ENCODE results near the gene GPER1.

Gene GPER1

GRCh38 chr7:1104516-1105179, 16.7 kb downstream of the GPER1 start:
- DNase-seq (ENCODE audit: low read depth) = no peak
- H3K4me3 ChIP-seq (ENCODE audit: low read depth, low read length) = no peak overlapping the region
- no peak for TF ChIP-seq CTCF (conservative IDR thresholded peaks at IDR 0.05; ENCODE audit: low read depth, low read length)

GRCh38 chr7:1105189-1105588, 17.3 kb downstream of the GPER1 start:
- no peak for TF ChIP-seq CTCF (conservative IDR thresholded peaks at IDR 0.05; ENCODE audit: low read depth, low read length)
- DNase-seq (ENCODE audit: low read depth) = no peak
- H3K4me3 ChIP-seq (ENCODE audit: low read depth, low read length) = no peak overlapping the region

GRCh38 chr7:1106063-1106792, 18.3 kb downstream of the GPER1 start:
- no peak overlapping the region for H3K4me3 ChIP-seq (ENCODE audit: low read depth, low read length)
- TF ChIP-seq CTCF (conservative IDR thresholded peaks at IDR 0.05; ENCODE audit: low read depth, low read length) = no peak
- no peak for DNase-seq (ENCODE audit: low read depth)

- DNase-seq (ENCODE audit: low read depth) = no peak
Observed at GRCh38 chr7:1106793-1107421, 19.0 kb downstream of the GPER1 start.

GRCh38 chr7:1108264-1108920, 20.5 kb downstream of the GPER1 start:
- H3K4me3 ChIP-seq (ENCODE audit: low read depth, low read length) = no peak overlapping the region
- no peak for TF ChIP-seq CTCF (conservative IDR thresholded peaks at IDR 0.05; ENCODE audit: low read depth, low read length)
- DNase-seq (ENCODE audit: low read depth) = no peak

More at GRCh38 chr7:1106793-1107421, 19.0 kb downstream of the GPER1 start:
- H3K4me3 ChIP-seq (ENCODE audit: low read depth, low read length) = no peak overlapping the region
- TF ChIP-seq CTCF (conservative IDR thresholded peaks at IDR 0.05; ENCODE audit: low read depth, low read length) = no peak

GRCh38 chr7:1109581-1110310, 21.8 kb downstream of the GPER1 start:
- no peak for DNase-seq (ENCODE audit: low read depth)
- H3K4me3 ChIP-seq (ENCODE audit: low read depth, low read length) = no peak overlapping the region
- no peak for TF ChIP-seq CTCF (conservative IDR thresholded peaks at IDR 0.05; ENCODE audit: low read depth, low read length)
